ENCODE measurements around the gene PTPRE.

PTPRE gene

GRCh38 chr10:128000471-128001362 is 93.8 kb downstream of the PTPRE start:
- DNase-seq (ENCODE audit: low read depth, low spot score), result no peak

DNA sequence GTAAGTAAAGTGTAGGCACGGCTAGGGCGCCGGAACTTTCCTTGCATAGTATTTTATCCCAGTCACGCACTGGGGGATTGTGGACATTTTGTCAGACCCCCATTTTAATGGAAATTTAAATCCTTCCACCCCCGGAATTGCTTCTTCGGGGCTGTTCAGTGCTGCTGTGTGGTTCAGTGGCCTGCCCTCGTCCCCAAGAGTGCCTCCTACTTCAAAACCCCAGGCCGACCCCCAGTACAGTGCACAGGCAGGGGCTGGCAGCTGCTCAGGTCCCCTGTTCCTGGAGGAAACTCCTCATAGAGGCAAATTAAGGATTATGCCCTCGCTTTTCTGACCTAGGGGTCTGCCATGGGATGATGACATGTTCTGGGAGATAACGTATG is 94.5 kb downstream of the PTPRE start:
- DNase-seq (ENCODE audit: low read depth, low spot score), result no peak

- no peak for DNase-seq (ENCODE audit: low read depth, low spot score)
Measured at GRCh38 chr10:128001849-128002248, 94.9 kb downstream of the PTPRE start.

GRCh38 chr10:128003521-128003920 is 96.6 kb downstream of the PTPRE start:
- no peak for DNase-seq (ENCODE audit: low read depth, low spot score)

- DNase-seq (ENCODE audit: low read depth, low spot score), result no peak
Measured at GRCh38 chr10:128005858-128006257, 99.0 kb downstream of the PTPRE start.

DNA sequence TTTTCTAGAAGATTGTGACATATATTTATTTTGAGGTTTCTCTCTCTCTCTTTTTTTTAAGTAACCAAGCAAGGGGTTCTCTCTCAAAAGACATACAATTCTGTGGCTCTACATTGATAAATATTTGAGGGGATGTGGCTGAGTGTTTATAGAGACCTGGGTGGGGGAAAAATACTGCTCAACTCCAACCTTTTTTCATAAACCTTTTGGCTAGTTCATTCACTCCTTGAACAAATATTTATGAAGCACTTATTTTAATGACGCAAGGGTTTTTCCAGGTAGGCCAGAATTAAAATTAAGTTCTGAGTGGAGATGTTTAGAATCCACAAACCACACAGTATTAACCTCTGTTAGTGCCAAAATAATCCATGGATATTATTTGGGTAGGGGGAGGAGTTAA is 100.2 kb downstream of the PTPRE start:
- DNase-seq (ENCODE audit: low read depth, low spot score), result no peak

DNA sequence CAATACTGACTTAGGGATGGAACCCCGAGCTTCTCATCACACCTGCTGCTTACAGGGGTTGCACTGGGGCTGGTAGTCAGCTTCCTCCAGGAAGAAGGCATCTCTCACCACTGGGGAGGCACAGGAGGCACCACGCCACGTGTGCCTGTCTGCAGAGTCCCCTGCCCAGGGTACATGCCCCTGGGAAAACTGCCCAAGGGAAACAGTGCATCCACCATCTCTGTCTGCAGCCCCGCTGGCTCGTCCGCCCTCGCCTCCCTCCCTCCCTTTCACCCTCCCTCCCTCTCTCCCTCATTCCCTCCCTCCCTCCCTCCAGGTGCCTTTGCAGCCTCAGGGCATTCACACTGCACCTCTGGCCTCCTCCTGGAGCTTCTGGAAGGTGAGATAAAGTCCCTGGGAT is 101.1 kb downstream of the PTPRE start:
- DNase-seq (ENCODE audit: low read depth, low spot score), result no peak

DNA sequence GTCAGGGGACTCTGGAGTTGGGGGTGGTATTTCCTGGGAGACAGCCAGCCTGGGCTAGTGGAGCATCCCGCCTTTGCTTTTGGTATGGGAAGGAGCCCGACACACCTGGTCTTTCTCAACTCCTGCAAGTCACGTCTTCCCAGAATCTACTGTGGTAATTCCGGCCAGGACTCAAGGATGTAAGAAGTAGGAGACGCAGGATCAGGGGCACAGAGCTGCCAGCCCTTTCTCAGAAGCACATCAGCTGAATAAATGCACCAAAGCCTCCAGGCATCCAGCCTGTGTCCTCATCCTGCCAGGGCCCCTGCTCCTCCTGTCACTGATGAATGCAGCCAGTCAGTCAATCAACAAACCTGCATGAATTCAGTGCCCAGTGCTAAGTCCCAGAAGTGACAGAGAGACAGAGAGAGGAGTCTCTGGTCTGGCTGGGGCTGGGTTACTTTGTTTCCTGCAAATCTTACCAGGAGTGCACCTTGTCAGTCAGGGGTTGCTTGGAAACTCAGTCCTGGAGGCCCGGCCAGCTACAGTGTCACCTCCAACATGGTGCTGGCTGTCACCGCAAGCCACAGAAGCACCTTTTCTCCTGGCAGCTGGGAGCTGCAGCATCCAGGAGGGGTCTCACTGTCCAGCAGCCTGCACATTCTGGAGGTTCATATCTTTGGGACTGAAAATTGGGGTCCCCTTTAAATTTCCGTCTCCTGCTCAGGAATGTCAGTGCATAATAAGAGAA is 101.8 kb downstream of the PTPRE start:
- no peak for DNase-seq (ENCODE audit: low read depth, low spot score)

GRCh38 chr10:128009372-128010126 is 102.6 kb downstream of the PTPRE start:
- no peak for DNase-seq (ENCODE audit: low read depth, low spot score)

GRCh38 chr10:128011059-128011979 is 104.4 kb downstream of the PTPRE start:
- no peak for DNase-seq (ENCODE audit: low read depth, low spot score)

GRCh38 chr10:128013626-128014025 is 106.7 kb downstream of the PTPRE start:
- DNase-seq (ENCODE audit: low read depth, low spot score), result no peak

DNA sequence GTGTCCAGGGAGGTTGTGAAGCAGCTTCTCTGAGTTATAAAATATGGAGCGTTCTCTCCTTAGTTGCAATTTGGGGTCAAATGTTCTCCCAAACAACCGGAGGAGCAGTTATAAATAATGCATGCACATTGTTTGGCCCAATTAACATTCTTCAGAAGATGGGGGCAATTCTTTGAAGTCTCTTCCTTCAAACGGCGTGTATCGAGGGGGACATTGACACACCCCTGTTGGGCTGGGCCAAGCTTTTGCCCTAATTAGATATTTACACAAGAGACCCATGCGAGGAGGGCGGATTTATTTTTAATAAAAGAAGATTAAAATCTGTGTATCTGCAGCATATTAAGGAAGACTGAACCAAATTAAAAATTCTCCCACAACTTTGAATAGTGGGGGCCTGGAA is 107.3 kb downstream of the PTPRE start:
- no peak for DNase-seq (ENCODE audit: low read depth, low spot score)

GRCh38 chr10:128016423-128017060 is 109.6 kb downstream of the PTPRE start:
- no peak for DNase-seq (ENCODE audit: low read depth, low spot score)

GRCh38 chr10:128017822-128018221 is 110.9 kb downstream of the PTPRE start:
- no peak for DNase-seq (ENCODE audit: low read depth, low spot score)

DNA sequence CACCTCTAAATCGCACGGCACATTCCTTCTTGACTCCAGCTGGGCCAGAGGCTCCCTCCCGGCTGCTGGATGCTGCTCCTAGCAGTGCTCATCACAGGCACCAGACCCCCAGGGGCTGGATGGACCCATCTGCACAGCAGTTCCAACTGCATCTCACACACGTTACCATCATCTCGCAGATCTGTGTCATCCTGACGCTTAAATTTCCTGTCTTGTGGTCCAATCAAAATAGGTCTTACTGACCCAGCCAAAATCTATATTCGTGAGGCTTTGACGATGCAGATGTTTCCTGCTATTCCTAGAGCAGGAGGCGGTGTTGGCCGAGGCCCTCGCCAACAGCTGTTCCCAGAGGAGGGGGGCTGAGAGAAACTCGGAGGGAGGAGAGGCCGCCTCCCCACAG is 111.3 kb downstream of the PTPRE start:
- no peak for DNase-seq (ENCODE audit: low read depth, low spot score)

GRCh38 chr10:128018691-128019090 is 111.8 kb downstream of the PTPRE start:
- no peak for DNase-seq (ENCODE audit: low read depth, low spot score)

DNA sequence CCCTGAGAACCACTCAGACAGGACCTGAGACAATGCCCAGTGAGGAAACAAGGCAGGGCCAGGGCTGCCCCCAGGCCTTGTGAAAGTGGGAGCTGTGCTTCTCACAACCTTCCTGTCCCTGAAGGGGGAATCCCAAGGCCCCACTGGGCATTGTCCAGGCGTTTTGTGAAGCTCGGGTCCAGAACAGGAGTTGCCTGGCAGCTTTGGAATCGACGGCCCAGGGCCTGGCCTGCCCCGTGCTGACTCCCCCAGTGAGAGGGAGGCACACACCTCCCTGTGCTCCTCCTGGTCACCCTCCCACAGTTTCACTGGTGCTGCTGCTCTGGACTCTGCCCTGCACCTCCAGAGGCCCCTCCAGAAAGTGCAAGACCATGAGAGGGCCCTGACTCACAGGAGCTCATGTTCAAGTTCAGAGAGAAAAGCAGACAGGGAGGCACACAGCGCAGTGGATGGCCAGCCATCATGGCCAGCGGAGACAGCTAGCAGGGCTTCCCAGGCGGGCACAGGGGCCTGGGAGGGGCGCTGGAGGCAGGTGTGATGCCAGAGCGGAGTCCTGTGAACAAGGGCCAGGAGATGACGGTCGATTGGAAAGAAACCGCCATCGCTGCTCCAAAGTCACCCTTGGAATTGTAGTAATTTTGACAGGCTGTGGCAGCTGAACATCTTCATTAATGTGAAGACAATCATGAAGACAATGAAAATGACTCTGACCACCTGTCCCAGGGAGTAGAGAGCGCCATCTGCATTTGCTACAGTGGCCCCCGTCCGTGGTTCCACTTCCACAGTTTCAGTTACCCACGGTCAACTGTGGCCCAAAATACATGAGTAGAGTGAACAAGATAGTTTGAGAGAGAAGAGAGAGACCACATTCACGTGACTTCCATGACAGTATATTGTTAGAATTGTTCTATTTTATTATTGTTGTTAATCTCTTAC is 115.6 kb downstream of the PTPRE start:
- no peak for DNase-seq (ENCODE audit: low read depth, low spot score)

DNA sequence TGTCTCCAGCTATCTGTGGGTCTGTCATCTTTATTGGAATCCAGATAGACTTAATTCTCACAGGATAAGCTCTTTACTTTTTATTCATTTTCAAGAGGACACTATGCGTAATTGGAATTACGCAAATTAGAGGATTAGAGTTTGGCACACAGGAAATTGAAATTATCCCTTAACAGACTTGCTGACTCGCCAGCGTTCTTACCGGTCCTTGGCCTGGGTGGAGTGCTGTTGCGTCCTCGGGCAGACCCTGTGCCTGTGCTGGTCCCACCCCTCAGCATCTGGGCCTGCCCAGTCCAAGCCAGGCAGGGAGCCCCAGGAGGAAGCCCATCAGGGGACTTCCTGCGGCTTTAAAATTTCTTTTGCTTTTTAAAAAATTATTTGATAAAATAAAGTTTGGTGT is 117.5 kb downstream of the PTPRE start:
- DNase-seq (ENCODE audit: low read depth, low spot score), result no peak

DNA sequence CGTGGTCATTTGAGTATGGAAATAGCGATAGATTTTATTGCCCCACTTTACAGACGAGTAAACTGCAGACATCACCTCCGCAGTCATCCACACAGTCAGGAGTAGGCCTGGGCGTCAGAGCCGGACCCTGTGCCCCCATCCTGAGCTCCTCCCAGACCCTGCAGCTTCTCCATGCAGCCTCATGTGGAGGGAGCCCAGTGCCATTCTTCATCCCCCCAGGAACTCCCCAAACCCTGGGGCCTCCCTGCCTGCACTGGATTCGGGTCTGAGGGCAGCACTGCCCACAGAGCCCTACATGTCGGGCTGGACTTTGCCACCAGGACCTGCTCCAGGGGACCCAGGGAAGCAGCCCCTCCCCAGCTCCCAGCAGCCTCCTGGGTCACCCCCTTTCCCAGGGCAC is 118.5 kb downstream of the PTPRE start:
- DNase-seq (ENCODE audit: low read depth, low spot score), result no peak

DNA sequence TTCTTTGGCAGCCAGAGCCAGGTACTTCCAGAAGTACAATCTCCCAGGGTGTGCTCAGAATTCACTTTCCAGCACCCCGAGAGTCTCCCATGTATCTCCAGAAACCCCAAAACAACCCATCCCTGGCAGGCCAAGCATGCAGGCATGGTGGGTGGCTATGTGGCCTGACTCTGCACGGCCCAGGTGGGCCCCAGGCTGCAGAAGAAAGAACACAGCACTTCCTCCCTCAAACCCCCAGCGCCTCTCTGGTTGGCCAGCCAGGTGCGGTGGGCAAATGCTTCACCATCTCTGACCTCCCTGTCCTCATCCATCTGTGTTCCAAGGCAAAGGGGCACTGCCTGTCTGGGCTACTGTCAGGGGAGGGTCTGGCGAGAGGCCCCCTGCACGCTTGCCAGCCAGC is 119.0 kb downstream of the PTPRE start:
- no peak for DNase-seq (ENCODE audit: low read depth, low spot score)

Measured in smooth muscle cell of the brain vasculature (primary cell).